HFFc6 (cell line): ENCODE data around the gene GATAD1. TPM values are rescaled to one million over a fixed set of nuclear protein-coding genes. Genes with fewer than 3 reads are reported as not detected.

Source experiments
- DNase-seq: peaks from one replicate; pipeline ENCODE4 v3.0.0-alpha.2; 2018
- H3K27ac Mint-ChIP-seq: 2 replicates; pipeline ENCODE4 v1.8.0; 2020; ENCODE audit warnings: mild to moderate bottlenecking, mixed read lengths
- H3K27me3 Mint-ChIP-seq: 2 replicates; pipeline ENCODE4 v1.8.0; 2021; ENCODE audit warnings: mild to moderate bottlenecking, moderate library complexity, mixed read lengths; ENCODE audit not compliant: insufficient read depth
- H3K36me3 Mint-ChIP-seq: 2 replicates; pipeline ENCODE4 v1.8.0; 2021; ENCODE audit warnings: low read depth, mixed read lengths
- H3K4me1 Mint-ChIP-seq: 2 replicates; pipeline ENCODE4 v1.8.0; 2020; ENCODE audit warnings: low read depth, mixed read lengths
- H3K4me3 Mint-ChIP-seq: 2 replicates; pipeline ENCODE4 v1.8.0; 2020; ENCODE audit warnings: mild to moderate bottlenecking, moderate library complexity, mixed read lengths
- H3K9me3 Mint-ChIP-seq: 2 replicates; pipeline ENCODE4 v1.8.0; 2020; ENCODE audit warnings: mild to moderate bottlenecking, mixed read lengths
- CTCF ChIP-seq: fragments of 200-600 bp; sonication (generic); IDR thresholded peaks from 2 replicates; pipeline ENCODE4 v1.5.0; 2021; ENCODE audit warnings: antibody characterized with exemption, mild to moderate bottlenecking
- total RNA-seq, 6 experiments: library from RNA; stranded (reverse); fragmentation: NEBNext Ultra II Directional; extraction: Animal tissue kit (Norgen Biotek cat#: 25700); gene quantifications; 2 replicates in 1 of 6; 3 replicates in 5 of 6; pipeline ENCODE4 v1.2.3, GENCODE V29; 2021

GATAD1 gene
- total RNA-seq, 6 experiments from 2014 or later: 13.1 to 15.4 (median 13.8) TPM

- H3K9me3 Mint-ChIP-seq: no peaks in the 10 kb centered on the region
- no peak for DNase-seq
- H3K4me1 Mint-ChIP-seq: 0 out of 2 replicates have a peak, but pooled peaks cover 13% of the 10 kb centered on the region
- H3K36me3 Mint-ChIP-seq: no peaks in the 10 kb centered on the region
- H3K4me3 Mint-ChIP-seq: no peak overlapping the region
- H3K27me3 Mint-ChIP-seq: no peaks in the 10 kb centered on the region
- no peak for TF ChIP-seq CTCF
- no peak overlapping the region; the same call in 1 of the 2 replicates for H3K27ac Mint-ChIP-seq
Measured at GRCh38 chr7:92460109-92460508, 12.8 kb downstream of the GATAD1 start.

GRCh38 chr7:92460510-92460909, 13.2 kb downstream of the GATAD1 start:
- Mint-ChIP-seq H3K27ac (no peak overlapping the region), H3K9me3 (no peaks in the 10 kb centered on the region), H3K36me3 (no peaks in the 10 kb centered on the region), H3K4me3 (no peak overlapping the region), H3K27me3 (no peaks in the 10 kb centered on the region), H3K4me1 (0 out of 2 replicates have a peak, but pooled peaks cover 13% of the 10 kb centered on the region)
- no peak for DNase-seq
- no peak for TF ChIP-seq CTCF

GRCh38 chr7:92461027-92462003, 14.0 kb downstream of the GATAD1 start:
- Mint-ChIP-seq H3K27me3 (no peaks in the 10 kb centered on the region), H3K4me1 (0 out of 2 replicates have a peak, but pooled peaks cover 8% of the 10 kb centered on the region), H3K36me3 (no peaks in the 10 kb centered on the region), H3K4me3 (no peak overlapping the region), H3K9me3 (no peaks in the 10 kb centered on the region), H3K27ac (no peak overlapping the region)
- peak; percentile 88 for TF ChIP-seq CTCF
- peak; percentile 31 for DNase-seq

GRCh38 chr7:92462560-92462959, 15.3 kb downstream of the GATAD1 start:
- Mint-ChIP-seq H3K9me3 (no peaks in the 10 kb centered on the region), H3K27me3 (no peaks in the 10 kb centered on the region; the same call in 1 of the 2 replicates), H3K36me3 (no peaks in the 10 kb centered on the region), H3K27ac (no peak overlapping the region), H3K4me1 (0 out of 2 replicates have a peak, but pooled peaks cover 7% of the 10 kb centered on the region), H3K4me3 (no peak overlapping the region)
- no peak for TF ChIP-seq CTCF
- no peak for DNase-seq

- no peak overlapping the region for H3K27ac Mint-ChIP-seq
- TF ChIP-seq CTCF: no peak
- no peak for DNase-seq
- H3K27me3 Mint-ChIP-seq: no peaks in the 10 kb centered on the region; the same call in 1 of the 2 replicates
- no peak overlapping the region for H3K4me3 Mint-ChIP-seq
- peaks cover 15% of the 10 kb centered on the region for H3K36me3 Mint-ChIP-seq
- H3K4me1 Mint-ChIP-seq: 0 out of 2 replicates have a peak, but pooled peaks cover 7% of the 10 kb centered on the region
- peaks cover 11% of the 10 kb centered on the region; the same call in 1 of the 2 replicates for H3K9me3 Mint-ChIP-seq
Measured at GRCh38 chr7:92464515-92464914, 17.2 kb downstream of the GATAD1 start.
